SK-N-SH (cell line): Measurements from ENCODE around the gene GPR137. TPM values are rescaled to one million over a fixed set of nuclear protein-coding genes. Genes with fewer than 3 reads are reported as not detected.

Source experiments
- CTCF ChIA-PET: fragments of 300-600, 350-600 bp; formaldehyde crosslinking; extraction: SDS; loops from one replicate; lab custom pipeline; 2021; lab: Yijun Ruan, JAX
- POLR2A ChIA-PET: fragments of 350-600 bp; sonication (Branson Sonifier 250); formaldehyde crosslinking; extraction: SDS; loops from one replicate; lab custom pipeline; 2020; ENCODE audit warnings: antibody characterized with exemption, inconsistent platforms; lab: Yijun Ruan, JAX
- DNase-seq: peaks from one replicate; pipeline ENCODE4 v3.0.0; 2012
- H2AFZ ChIP-seq: fragments of 200-600 bp; sonication (generic); 2 replicates; pipeline ENCODE4 v1.8.1; 2016; ENCODE audit warnings: antibody characterized with exemption, mild to moderate bottlenecking, low read depth
- H3F3A ChIP-seq: fragments of 200-600 bp; sonication (generic); replicated peaks from 2 replicates; pipeline ENCODE3; 2016; ENCODE audit warnings: antibody characterized with exemption, mild to moderate bottlenecking; ENCODE audit not compliant: insufficient read depth
- H3K27ac ChIP-seq, 2 experiments: fragments of 200-500 bp in 1 of 2; fragments of 200-600 bp in 1 of 2; sonication (Bioruptor generic) in 1 of 2; sonication (generic), shearing (Covaris generic) in 1 of 2; 2 replicates each; pipeline versions ENCODE4 v1.5.1 to v1.6.1; 2014 to 2016; ENCODE audit warnings: low read depth in 2 of 2, inconsistent platforms in 1 of 2, low read length in 1 of 2, mild to moderate bottlenecking in 1 of 2, mixed read lengths in 1 of 2
- H3K27me3 ChIP-seq: fragments of 200-600 bp; sonication (generic), shearing (Covaris generic); 2 replicates; pipeline ENCODE4 v1.6.1; 2016; ENCODE audit warnings: mixed run types; ENCODE audit not compliant: insufficient read depth
- H3K36me3 ChIP-seq, 2 experiments: fragments of 200-500 bp in 1 of 2; fragments of 200-600 bp in 1 of 2; sonication (Bioruptor generic) in 1 of 2; sonication (generic) in 1 of 2; replicated peaks in 1 of 2; 2 replicates each; pipeline versions ENCODE3 to v1.5.1; 2014 to 2016; ENCODE audit warnings: low read length in 1 of 2, mild to moderate bottlenecking in 1 of 2; ENCODE audit not compliant: insufficient read depth in 2 of 2, control insufficient read depth in 1 of 2
- H3K4me1 ChIP-seq, 2 experiments: fragments of 200-500 bp in 1 of 2; fragments of 200-600 bp in 1 of 2; sonication (Bioruptor generic) in 1 of 2; sonication (generic), shearing (Covaris generic) in 1 of 2; 2 replicates each; pipeline versions ENCODE4 v1.5.1 to v1.6.1; 2014 to 2016; ENCODE audit warnings: low read depth in 1 of 2, low read length in 1 of 2, mixed run types in 1 of 2; ENCODE audit not compliant: insufficient read depth in 2 of 2, control insufficient read depth in 1 of 2
- H3K4me2 ChIP-seq: fragments of 200-600 bp; sonication (generic), shearing (Covaris generic); 2 replicates; pipeline ENCODE4 v1.6.1; 2017; ENCODE audit warnings: mixed run types
- H3K4me3 ChIP-seq, 2 experiments: fragments of 200-500 bp in 1 of 2; fragments of 200-600 bp in 1 of 2; sonication (Bioruptor generic) in 1 of 2; sonication (generic), shearing (Covaris generic) in 1 of 2; 2 replicates each; pipeline versions ENCODE4 v1.5.1 to v1.8.1; 2014 to 2016; ENCODE audit warnings: low read depth in 2 of 2, inconsistent platforms in 1 of 2, low read length in 1 of 2, mild to moderate bottlenecking in 1 of 2, mixed read lengths in 1 of 2, moderate library complexity in 1 of 2
- H3K79me2 ChIP-seq: fragments of 200-600 bp; sonication (generic); 2 replicates; pipeline ENCODE4 v1.8.1; 2017; ENCODE audit warnings: mild to moderate bottlenecking; ENCODE audit not compliant: insufficient read depth
- H3K9ac ChIP-seq: fragments of 200-600 bp; sonication (generic); 2 replicates; pipeline ENCODE4 v1.6.1; 2017; ENCODE audit warnings: mixed run types
- H3K9me2 ChIP-seq: fragments of 200-600 bp; sonication (generic); 2 replicates; pipeline ENCODE4 v1.6.1; 2017; ENCODE audit warnings: mixed run types
- H3K9me3 ChIP-seq: fragments of 200-600 bp; sonication (generic); 2 replicates; pipeline ENCODE4 v1.6.1; 2017; ENCODE audit warnings: mixed run types, mild to moderate bottlenecking, moderate library complexity
- H4K20me1 ChIP-seq: fragments of 200-600 bp; sonication (generic); 2 replicates; pipeline ENCODE4 v1.6.1; 2017; ENCODE audit warnings: mild to moderate bottlenecking, mixed run types; ENCODE audit not compliant: insufficient read depth
- ELF1 ChIP-seq: IDR thresholded peaks from 2 replicates; pipeline ENCODE4 v1.4.0; 2012
- EZH2phosphoT487 ChIP-seq: fragments of 200-600 bp; sonication (generic); IDR thresholded peaks from 2 replicates; pipeline ENCODE4 v1.6.1; 2017; ENCODE audit warnings: low read depth, mixed run types, mild to moderate bottlenecking, antibody characterized with exemption, moderate library complexity, borderline replicate concordance
- GATA2 ChIP-seq: sonication (generic); formaldehyde crosslinking; IDR thresholded peaks from 2 replicates; pipeline ENCODE4 v1.5.0; 2020; ENCODE audit warnings: mild to moderate bottlenecking, missing genetic modification reagents
- MXI1 ChIP-seq: IDR thresholded peaks from 2 replicates; pipeline ENCODE4 v1.6.1; 2012; ENCODE audit warnings: mild to moderate bottlenecking, low read depth, low read length, improper control_type of control experiment
- NFIC ChIP-seq: IDR thresholded peaks from 2 replicates; pipeline ENCODE4 v1.4.0; 2012; ENCODE audit warnings: borderline replicate concordance
- NRF1 ChIP-seq: IDR thresholded peaks from 2 replicates; pipeline ENCODE4 v1.6.1; 2012; ENCODE audit warnings: low read depth, mild to moderate bottlenecking, low read length
- PBX3 ChIP-seq: IDR thresholded peaks from 2 replicates; pipeline ENCODE4; 2012
- RCOR1 ChIP-seq: fragments of 150-350 bp; IDR thresholded peaks from 2 replicates; pipeline ENCODE4 v1.6.1; 2017; ENCODE audit warnings: antibody characterized with exemption, low read length
- SIN3A ChIP-seq: IDR thresholded peaks from 2 replicates; pipeline ENCODE4 v1.6.1; 2012; ENCODE audit warnings: low read depth, mild to moderate bottlenecking, low read length, moderate library complexity, borderline replicate concordance
- USF1 ChIP-seq: IDR thresholded peaks from 2 replicates; pipeline ENCODE4 v1.4.0; 2012; ENCODE audit warnings: low read depth, borderline replicate concordance
- USF2 ChIP-seq: fragments of 150-350 bp; IDR thresholded peaks from 2 replicates; pipeline ENCODE4 v1.6.1; 2017; ENCODE audit warnings: antibody characterized with exemption, low read length, low read depth, borderline replicate concordance
- WGBS: methylation state at CpG from one replicate; pipeline ENCODE4 v1.1.6; 2017; ENCODE audit warnings: low lambda C conversion rate; 5-methylcytosine and 5-hydroxymethylcytosine counted together
- polyA plus RNA-seq, 3 experiments: library from polyadenylated mRNA; depleted of rRNA; stranded (reverse); fragments of >200 nt; gene quantifications; 2 replicates each; pipeline ENCODE4 v1.2.3, GENCODE V29; 2012
- TF ChIP-seq, protein P1 (sequence below): fragments of 150-350 bp; IDR thresholded peaks from 2 replicates; pipeline ENCODE4 v1.6.1; 2016; ENCODE audit warnings: mild to moderate bottlenecking, low read depth, low read length

The GPR137 gene
- polyA plus RNA-seq, 1 of the 3 experiments (the other 2 are of a cell fraction) = 29.9 TPM

- Histone ChIP-seq H3K9ac (no peak overlapping the region), H3K4me1 (peaks cover 10 to 25% of the 10 kb centered on the region in 2 experiments; a peak in 2 of 4 replicates), H4K20me1 (peaks cover 14% of the 10 kb centered on the region), H2AFZ (no peak overlapping the region), H3K9me3 (no peaks in the 10 kb centered on the region), H3K4me3 (no peak overlapping the region), H3F3A (peaks cover 3% of the 10 kb centered on the region), H3K79me2 (peaks cover 30% of the 10 kb centered on the region), H3K36me3 (peaks cover 10 to 32% of the 10 kb centered on the region in 2 experiments), H3K27me3 (no peaks in the 10 kb centered on the region), H3K27ac (no peak overlapping the region), H3K4me2 (no peak overlapping the region), H3K9me2 (no peaks in the 10 kb centered on the region)
- DNase-seq = no peak
- no CpG with 5 or more reads among the region's 7 CpGs for WGBS
- TF ChIP-seq GATA2 (no peak), RCOR1 (no peak), USF2 (no peak), ELF1 (no peak), EZH2phosphoT487 (no peak), NRF1 (no peak), MXI1 (no peak), SIN3A (no peak), USF1 (no peak), NFIC (no peak), PBX3 (no peak)
- TF ChIP-seq, protein P1, sequence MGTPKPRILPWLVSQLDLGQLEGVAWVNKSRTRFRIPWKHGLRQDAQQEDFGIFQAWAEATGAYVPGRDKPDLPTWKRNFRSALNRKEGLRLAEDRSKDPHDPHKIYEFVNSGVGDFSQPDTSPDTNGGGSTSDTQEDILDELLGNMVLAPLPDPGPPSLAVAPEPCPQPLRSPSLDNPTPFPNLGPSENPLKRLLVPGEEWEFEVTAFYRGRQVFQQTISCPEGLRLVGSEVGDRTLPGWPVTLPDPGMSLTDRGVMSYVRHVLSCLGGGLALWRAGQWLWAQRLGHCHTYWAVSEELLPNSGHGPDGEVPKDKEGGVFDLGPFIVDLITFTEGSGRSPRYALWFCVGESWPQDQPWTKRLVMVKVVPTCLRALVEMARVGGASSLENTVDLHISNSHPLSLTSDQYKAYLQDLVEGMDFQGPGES = no peak
- POLR2A ChIA-PET = no interaction called here
- CTCF ChIA-PET = interaction anchor here (1.3 to 1.6 kb wide), 3 partner anchors 10 to 13 kb away, joined by 4 to 15 read pairs (median 4); no protein-coding TSS in a partner anchor
Observed at GRCh38 chr11:64254326-64254725, 31.3 kb upstream of the GPR137 start.
